Measurements from ENCODE around the gene NT5DC3.

NT5DC3 gene

DNA sequence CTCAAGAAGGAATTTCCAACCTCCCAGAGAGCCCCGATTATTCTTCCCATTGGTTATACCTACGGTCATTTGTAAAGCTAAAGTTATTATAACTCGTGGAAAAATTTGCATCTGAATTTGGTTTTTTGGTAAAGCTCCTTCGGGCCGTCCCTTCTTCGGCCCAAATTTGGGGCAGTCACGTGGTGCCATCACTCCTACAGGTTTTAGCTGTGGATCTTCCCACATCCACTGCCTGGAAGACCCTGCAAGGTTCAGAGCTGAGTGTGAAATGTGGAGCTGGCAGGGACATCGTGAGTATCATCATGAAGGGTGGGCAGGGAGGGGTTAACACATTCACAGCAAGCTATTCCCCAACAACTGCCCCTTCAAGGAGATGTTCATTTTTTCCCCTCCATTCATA lies 105.7 kb downstream of the NT5DC3 start:
- in situ Hi-C loops (cut with HindIII; ENCODE audit: low sequenced_read_pairs) = no loop called here
- no peak overlapping the region for H3K4me3 ChIP-seq (ENCODE audit: low read depth, low read length)
- TF ChIP-seq, protein P1, sequence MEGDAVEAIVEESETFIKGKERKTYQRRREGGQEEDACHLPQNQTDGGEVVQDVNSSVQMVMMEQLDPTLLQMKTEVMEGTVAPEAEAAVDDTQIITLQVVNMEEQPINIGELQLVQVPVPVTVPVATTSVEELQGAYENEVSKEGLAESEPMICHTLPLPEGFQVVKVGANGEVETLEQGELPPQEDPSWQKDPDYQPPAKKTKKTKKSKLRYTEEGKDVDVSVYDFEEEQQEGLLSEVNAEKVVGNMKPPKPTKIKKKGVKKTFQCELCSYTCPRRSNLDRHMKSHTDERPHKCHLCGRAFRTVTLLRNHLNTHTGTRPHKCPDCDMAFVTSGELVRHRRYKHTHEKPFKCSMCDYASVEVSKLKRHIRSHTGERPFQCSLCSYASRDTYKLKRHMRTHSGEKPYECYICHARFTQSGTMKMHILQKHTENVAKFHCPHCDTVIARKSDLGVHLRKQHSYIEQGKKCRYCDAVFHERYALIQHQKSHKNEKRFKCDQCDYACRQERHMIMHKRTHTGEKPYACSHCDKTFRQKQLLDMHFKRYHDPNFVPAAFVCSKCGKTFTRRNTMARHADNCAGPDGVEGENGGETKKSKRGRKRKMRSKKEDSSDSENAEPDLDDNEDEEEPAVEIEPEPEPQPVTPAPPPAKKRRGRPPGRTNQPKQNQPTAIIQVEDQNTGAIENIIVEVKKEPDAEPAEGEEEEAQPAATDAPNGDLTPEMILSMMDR (IDR thresholded peaks at IDR 0.05; ENCODE audit: low read depth, low read length) = no peak
- no peak for DNase-seq (ENCODE audit: low read depth, low spot score)

DNA sequence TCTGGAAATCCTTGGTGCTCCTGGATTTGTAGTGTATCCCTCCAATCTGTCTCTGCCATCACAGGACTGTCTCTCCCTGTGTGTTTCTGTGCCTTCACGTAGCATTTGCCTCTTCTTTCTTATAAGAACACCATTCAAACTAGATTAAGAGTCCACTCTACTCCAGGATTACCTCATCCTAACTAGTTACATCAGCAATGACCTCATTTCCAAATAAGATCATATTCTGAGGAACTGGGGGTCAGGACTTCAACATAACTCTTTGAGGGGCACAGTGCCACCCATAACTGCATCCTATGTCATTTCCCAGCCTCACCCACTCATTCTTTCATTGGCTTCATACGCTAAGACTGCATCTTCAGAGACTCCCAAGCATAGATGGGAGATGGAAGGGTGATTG lies 106.2 kb downstream of the NT5DC3 start:
- DNase-seq (ENCODE audit: low read depth, low spot score) = no peak
- TF ChIP-seq, protein P1 (IDR thresholded peaks at IDR 0.05; ENCODE audit: low read depth, low read length) = no peak
- H3K4me3 ChIP-seq (ENCODE audit: low read depth, low read length) = no peak overlapping the region
- in situ Hi-C loops (cut with HindIII; ENCODE audit: low sequenced_read_pairs) = no loop called here

DNA sequence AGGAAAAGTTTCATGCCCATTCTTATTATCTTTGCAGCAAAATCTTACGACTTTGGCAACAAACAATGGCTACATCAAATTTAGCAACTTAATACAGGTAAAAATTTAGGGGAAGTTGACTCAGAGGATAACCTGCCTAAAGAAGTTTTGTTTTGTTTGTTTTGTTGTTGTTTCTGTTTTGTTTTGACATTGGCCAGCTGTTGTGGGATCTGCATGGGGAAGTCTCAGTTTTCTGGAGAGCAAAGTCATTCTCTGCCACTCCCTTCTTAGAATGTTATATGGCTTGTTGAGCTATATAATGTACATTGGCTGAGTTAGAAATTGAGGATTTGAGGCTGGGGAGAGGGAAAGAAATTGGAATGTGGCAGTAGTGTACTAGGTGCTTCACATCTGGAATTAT lies 109.5 kb downstream of the NT5DC3 start:
- DNase-seq (ENCODE audit: low read depth, low spot score) = no peak
- H3K4me3 ChIP-seq (ENCODE audit: low read depth, low read length) = no peak overlapping the region
- in situ Hi-C loops (cut with HindIII; ENCODE audit: low sequenced_read_pairs) = no loop called here
- TF ChIP-seq, protein P1 (IDR thresholded peaks at IDR 0.05; ENCODE audit: low read depth, low read length) = no peak

DNA sequence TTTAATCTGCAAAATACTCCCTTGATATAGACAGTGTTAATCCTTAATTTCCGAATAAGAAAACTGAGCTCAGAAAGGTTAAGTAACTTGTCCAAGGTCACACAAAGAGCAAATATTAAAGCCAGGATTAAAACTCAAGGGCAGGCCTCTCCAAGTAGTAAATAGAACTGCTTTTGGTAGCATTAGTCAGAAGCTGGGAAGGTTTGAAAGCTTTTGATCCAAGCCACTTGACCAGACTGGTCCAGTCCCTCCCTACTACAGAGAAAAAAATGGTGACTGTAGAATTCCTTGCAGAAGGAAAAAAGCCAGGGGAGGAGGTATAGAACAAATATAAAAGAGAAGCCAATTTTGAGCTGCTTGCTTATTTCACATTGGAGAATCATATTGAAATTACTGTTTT lies 111.5 kb downstream of the NT5DC3 start:
- TF ChIP-seq, protein P1 (IDR thresholded peaks at IDR 0.05; ENCODE audit: low read depth, low read length) = no peak
- H3K4me3 ChIP-seq (ENCODE audit: low read depth, low read length) = no peak overlapping the region
- in situ Hi-C loops (cut with HindIII; ENCODE audit: low sequenced_read_pairs) = no loop called here
- DNase-seq (ENCODE audit: low read depth, low spot score) = no peak

DNA sequence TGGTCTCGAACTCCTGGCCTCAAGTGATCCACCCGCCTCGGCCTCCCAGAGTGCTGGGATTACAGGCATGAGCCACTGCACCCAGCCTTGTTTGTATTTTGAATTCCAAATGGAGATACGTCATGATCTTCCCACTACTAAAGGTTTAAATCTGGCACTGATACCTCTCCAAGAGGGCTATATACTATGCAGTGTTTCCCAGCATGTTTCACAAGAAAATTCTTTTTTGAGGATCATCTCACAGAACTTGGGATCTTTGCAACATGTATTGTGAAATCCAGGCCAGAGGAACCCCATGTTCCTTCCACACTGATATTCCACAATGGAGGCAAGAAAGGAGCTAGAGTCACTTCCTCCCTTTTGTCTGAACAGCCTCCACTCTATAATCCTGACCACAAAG lies 112.7 kb downstream of the NT5DC3 start:
- TF ChIP-seq, protein P1 (IDR thresholded peaks at IDR 0.05; ENCODE audit: low read depth, low read length) = no peak

DNA sequence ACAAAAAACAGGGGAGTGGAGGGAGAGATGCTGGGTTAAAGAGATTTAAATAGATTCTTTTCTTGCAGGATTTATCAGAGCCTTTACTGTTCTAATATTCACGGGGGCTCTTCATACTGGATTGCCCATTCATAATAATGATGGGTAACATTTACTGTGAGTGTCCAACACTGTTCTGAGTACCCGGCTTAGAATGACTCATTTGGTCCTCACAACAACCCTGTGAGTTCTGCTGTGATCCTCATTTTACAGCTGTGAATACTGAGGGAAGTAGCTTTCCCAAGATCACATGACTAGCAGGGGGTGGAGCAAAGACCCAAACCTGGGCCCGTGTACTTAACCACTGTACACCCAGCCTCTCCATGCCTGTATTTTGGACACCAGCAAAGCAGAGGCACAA lies 113.4 kb downstream of the NT5DC3 start:
- in situ Hi-C loops (cut with HindIII; ENCODE audit: low sequenced_read_pairs) = no loop called here
- TF ChIP-seq, protein P1 (IDR thresholded peaks at IDR 0.05; ENCODE audit: low read depth, low read length) = no peak
- no peak for DNase-seq (ENCODE audit: low read depth, low spot score)

More for the DNA sequence above, 112.7 kb downstream of the NT5DC3 start:
- in situ Hi-C loops (cut with HindIII; ENCODE audit: low sequenced_read_pairs) = no loop called here
- no peak overlapping the region for H3K4me3 ChIP-seq (ENCODE audit: low read depth, low read length)
- peak; percentile 10 for DNase-seq (ENCODE audit: low read depth, low spot score)

DNA sequence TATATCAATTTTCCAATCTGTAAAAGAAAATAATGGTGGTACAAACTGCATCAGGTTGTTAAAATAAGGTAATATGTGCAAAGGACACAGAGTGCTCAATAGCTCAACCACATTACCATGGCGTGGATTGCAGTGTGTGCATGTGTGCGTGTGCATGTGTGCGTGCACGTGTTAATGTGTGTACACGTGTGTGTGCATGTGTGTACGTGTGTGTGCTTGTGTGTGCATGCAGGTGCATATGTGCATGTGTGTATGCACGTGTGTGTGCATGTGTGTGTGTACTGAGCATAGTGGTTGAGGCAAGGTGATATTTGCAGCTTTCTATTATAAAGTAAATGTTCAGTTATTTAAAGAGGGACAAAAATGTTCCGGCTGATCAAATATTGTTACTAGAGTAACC lies 115.6 kb downstream of the NT5DC3 start:
- in situ Hi-C loops (cut with HindIII; ENCODE audit: low sequenced_read_pairs) = no loop called here
- no peak overlapping the region for H3K4me3 ChIP-seq (ENCODE audit: low read depth, low read length)
- TF ChIP-seq, protein P1 (IDR thresholded peaks at IDR 0.05; ENCODE audit: low read depth, low read length) = no peak
- DNase-seq (ENCODE audit: low read depth, low spot score) = no peak

More for the DNA sequence above, 113.4 kb downstream of the NT5DC3 start:
- H3K4me3 ChIP-seq (ENCODE audit: low read depth, low read length) = no peak overlapping the region
